GM23248 (cell line): Measurements from ENCODE around the gene NUP93. TPM values are rescaled to one million over a fixed set of nuclear protein-coding genes. Genes with fewer than 3 reads are reported as not detected.
A peak's percentile ranks its signal among the peaks of the same experiment; 100 is the strongest.
"Not testable (repeated sequence)": the region's sequence is repeated elsewhere in the genome, so short reads cannot be mapped to it uniquely, and the experiment has no call there.

Source experiments
- DNase-seq: peaks from one replicate; pipeline ENCODE4 v3.0.0-alpha.2; 2015
- H2AFZ ChIP-seq: fragments of 200-600 bp; sonication (generic); 2 replicates; pipeline ENCODE4 v1.6.1; 2016; ENCODE audit warnings: antibody characterized with exemption
- H3F3A ChIP-seq: fragments of 200-600 bp; sonication (generic); 2 replicates; pipeline ENCODE4 v1.6.1; 2016; ENCODE audit warnings: mild to moderate bottlenecking, antibody characterized with exemption, mixed run types; ENCODE audit not compliant: insufficient read depth
- H3K27ac ChIP-seq: fragments of 200-600 bp; sonication (generic); 2 replicates; pipeline ENCODE4 v1.5.1; 2016; ENCODE audit warnings: mild to moderate bottlenecking
- H3K27me3 ChIP-seq: fragments of 200-600 bp; sonication (generic); replicated peaks from 2 replicates; pipeline ENCODE4 v1.6.1; 2016; ENCODE audit warnings: mild to moderate bottlenecking; ENCODE audit not compliant: insufficient read depth
- H3K36me3 ChIP-seq: fragments of 200-600 bp; sonication (generic); 2 replicates; pipeline ENCODE4 v1.6.1; 2016; ENCODE audit warnings: low read depth, mild to moderate bottlenecking
- H3K4me1 ChIP-seq: fragments of 200-600 bp; sonication (generic); 2 replicates; pipeline ENCODE4 v1.6.1; 2016; ENCODE audit warnings: mild to moderate bottlenecking; ENCODE audit not compliant: insufficient read depth
- H3K4me2 ChIP-seq: fragments of 200-600 bp; sonication (generic); one replicate; pipeline ENCODE4 v1.6.1; 2016; ENCODE audit warnings: mild to moderate bottlenecking; ENCODE audit not compliant: unreplicated experiment
- H3K4me3 ChIP-seq: fragments of 200-600 bp; sonication (generic); 2 replicates; pipeline ENCODE4 v1.5.1; 2016; ENCODE audit warnings: mild to moderate bottlenecking
- H3K79me2 ChIP-seq: fragments of 200-600 bp; sonication (generic); 2 replicates; pipeline ENCODE4 v1.6.1; 2016; ENCODE audit warnings: mild to moderate bottlenecking; ENCODE audit not compliant: insufficient read depth
- H3K9ac ChIP-seq: fragments of 200-600 bp; sonication (generic); 2 replicates; pipeline ENCODE4 v1.6.1; 2016; ENCODE audit warnings: mild to moderate bottlenecking
- H3K9me2 ChIP-seq: fragments of 200-600 bp; sonication (generic); 2 replicates; pipeline ENCODE4 v1.6.1; 2016; ENCODE audit warnings: mixed run types, mild to moderate bottlenecking, moderate library complexity; ENCODE audit not compliant: insufficient read depth
- H3K9me3 ChIP-seq: fragments of 200-600 bp; sonication (generic); one replicate; pipeline ENCODE4 v1.6.1; 2017; ENCODE audit warnings: low read depth
- H4K20me1 ChIP-seq: fragments of 200-600 bp; sonication (generic); 2 replicates; pipeline ENCODE4 v1.6.0; 2016; ENCODE audit not compliant: insufficient read depth
- EZH2 ChIP-seq: fragments of 200-600 bp; sonication (generic); IDR thresholded peaks from 2 replicates; pipeline ENCODE4 v1.6.1; 2018; ENCODE audit warnings: antibody characterized with exemption, mild to moderate bottlenecking; ENCODE audit not compliant: insufficient read depth, poor library complexity, severe bottlenecking
- EZH2phosphoT487 ChIP-seq: fragments of 200-600 bp; sonication (generic); IDR thresholded peaks from 2 replicates; pipeline ENCODE4 v1.6.1; 2018; ENCODE audit warnings: antibody characterized with exemption, moderate library complexity, mild to moderate bottlenecking, low read depth; ENCODE audit not compliant: insufficient read depth
- WGBS, 2 experiments: methylation state at CpG; one replicate each; pipeline ENCODE4 v1.1.6; 2015 to 2017; ENCODE audit warnings: low lambda C conversion rate in 2 of 2, low coverage in 1 of 2; ENCODE audit errors: missing lambda C conversion rate in 2 of 2; 5-methylcytosine and 5-hydroxymethylcytosine counted together
- in situ Hi-C: fragments of 300-500 bp; cut with MboI; formaldehyde crosslinking; loops from 2 replicates; pipeline ENCODE4 v1.15.0; 2020
- polyA plus RNA-seq: library from polyadenylated mRNA; unstranded; fragments of >200 nt; fragmentation: Nextera tagmentation; extraction: Ambion mirVana; gene quantifications from 2 replicates; pipeline ENCODE4 v1.2.1, GENCODE V29; 2016
- total RNA-seq: library from RNA; depleted of rRNA; stranded (reverse); fragments of >200 nt; shearing (Covaris generic); gene quantifications from 2 replicates; pipeline ENCODE4 v1.2.3, GENCODE V29; 2014

NUP93 gene
- total and polyA plus RNA-seq, 2 experiments from 2014 or later, result 47.1 to 51.2 TPM

DNA sequence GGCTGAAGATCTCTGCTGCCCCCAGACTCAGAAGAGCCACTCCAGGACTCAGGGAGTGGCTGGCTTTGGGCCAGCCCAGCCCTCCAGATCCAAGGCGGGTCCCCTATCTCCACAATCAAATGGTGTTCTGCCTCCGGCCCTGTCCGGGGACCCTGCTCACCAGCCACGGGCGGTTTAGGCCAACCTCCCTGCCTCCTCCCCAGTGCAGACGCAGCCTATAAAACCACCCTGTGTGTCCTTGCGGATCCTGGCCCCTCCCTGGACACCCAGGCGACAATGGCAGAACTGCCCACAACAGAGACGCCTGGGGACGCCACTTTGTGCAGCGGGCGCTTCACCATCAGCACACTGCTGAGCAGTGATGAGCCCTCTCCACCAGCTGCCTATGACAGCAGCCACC, 135.0 kb downstream of the NUP93 start, which contains the start of gene SLC12A3:
TSS of gene SLC12A3 (plus strand) at position 248 of the 400 bp plus-strand sequence. CDS start at position 277, 29 bp downstream.
- no peaks in the 10 kb centered on the region for H3K4me1 ChIP-seq
- 78 to 79% methylated on average over 12 of the region's 12 CpGs for WGBS, 2 experiments
- H3K4me3 ChIP-seq, result no peak within 1 kb of the TSS
- H3K27ac ChIP-seq, result no peak within 1 kb of the TSS
- H4K20me1 ChIP-seq, result no peaks in the 10 kb centered on the region
- no peaks in the 10 kb centered on the region for H3K27me3 ChIP-seq
- no peaks in the 10 kb centered on the region for H3K79me2 ChIP-seq
- H3F3A ChIP-seq, result no peaks in the 10 kb centered on the region
- H2AFZ ChIP-seq, result no peak within 1 kb of the TSS
- in situ Hi-C loops, result loop anchor here (10.0 kb wide), 2 partner anchors 90 to 170 kb away; no protein-coding TSS in a partner anchor
- TF ChIP-seq EZH2, result no peak
- TF ChIP-seq EZH2phosphoT487, result no peak
- H3K36me3 ChIP-seq, result no peaks in the 10 kb centered on the region
- no peak for DNase-seq
- no peaks in the 10 kb centered on the region for H3K9me2 ChIP-seq
- H3K4me2 ChIP-seq, result no peak within 1 kb of the TSS
- H3K9me3 ChIP-seq, result no peaks in the 10 kb centered on the region
- no peak within 1 kb of the TSS for H3K9ac ChIP-seq

GRCh38 chr16:56865394-56866062, 135.6 kb downstream of the NUP93 start:
- no peak for DNase-seq
- H3K79me2 ChIP-seq, result no peaks in the 10 kb centered on the region
- in situ Hi-C loops, result loop anchor here (10.0 kb wide), 2 partner anchors 89 to 169 kb away; no protein-coding TSS in a partner anchor
- no peak overlapping the region for H2AFZ ChIP-seq
- no peaks in the 10 kb centered on the region for H3K9me3 ChIP-seq
- no peaks in the 10 kb centered on the region for H3K36me3 ChIP-seq
- H4K20me1 ChIP-seq, result no peaks in the 10 kb centered on the region
- WGBS, 2 experiments, result 92 to 93% methylated on average over 11 to 13 of the region's 13 CpGs
- H3K4me2 ChIP-seq, result no peak overlapping the region
- H3K27me3 ChIP-seq, result no peaks in the 10 kb centered on the region
- TF ChIP-seq EZH2 (no peak), EZH2phosphoT487 (no peak)
- no peaks in the 10 kb centered on the region for H3K4me1 ChIP-seq
- H3K9me2 ChIP-seq, result no peaks in the 10 kb centered on the region
- H3K4me3 ChIP-seq, result no peak overlapping the region
- H3K27ac ChIP-seq, result no peak overlapping the region
- no peak overlapping the region for H3K9ac ChIP-seq
- H3F3A ChIP-seq, result no peaks in the 10 kb centered on the region

GRCh38 chr16:56866955-56867830, 137.3 kb downstream of the NUP93 start:
- Histone ChIP-seq H3K27ac (no peak overlapping the region), H3K27me3 (no peaks in the 10 kb centered on the region), H4K20me1 (no peaks in the 10 kb centered on the region), H3K4me3 (no peak overlapping the region), H3K4me2 (no peak overlapping the region), H3F3A (no peaks in the 10 kb centered on the region), H2AFZ (peak overlapping the region; percentile 67), H3K9me3 (no peaks in the 10 kb centered on the region), H3K36me3 (no peaks in the 10 kb centered on the region), H3K9me2 (no peaks in the 10 kb centered on the region), H3K4me1 (0 out of 2 replicates have a peak, but pooled peaks cover 4% of the 10 kb centered on the region), H3K79me2 (no peaks in the 10 kb centered on the region), H3K9ac (no peak overlapping the region; the same call in 1 of the 2 replicates)
- 38 to 41% methylated on average over 17 to 23 of the region's 23 CpGs for WGBS, 2 experiments
- no peak for TF ChIP-seq EZH2phosphoT487
- TF ChIP-seq EZH2, result no peak
- peak; percentile 80 for DNase-seq
- in situ Hi-C loops, result loop anchor here (10.0 kb wide), 2 partner anchors 88 to 168 kb away; no protein-coding TSS in a partner anchor

- no peak for TF ChIP-seq EZH2
- TF ChIP-seq EZH2phosphoT487, result no peak
- H3K36me3 ChIP-seq, result no peaks in the 10 kb centered on the region
- in situ Hi-C loops, result loop anchor here (10.0 kb wide), 2 partner anchors 87 to 167 kb away; no protein-coding TSS in a partner anchor
- H3K4me2 ChIP-seq, result no peak overlapping the region
- H3K27me3 ChIP-seq, result no peaks in the 10 kb centered on the region
- no peaks in the 10 kb centered on the region for H3K9me2 ChIP-seq
- H3K9ac ChIP-seq, result no peak overlapping the region
- 81 to 82% methylated on average over 9 of the region's 9 CpGs for WGBS, 2 experiments
- H3K9me3 ChIP-seq, result no peaks in the 10 kb centered on the region
- H4K20me1 ChIP-seq, result no peaks in the 10 kb centered on the region
- H3K4me3 ChIP-seq, result no peak overlapping the region
- no peak overlapping the region for H2AFZ ChIP-seq
- 0 out of 2 replicates have a peak, but pooled peaks cover 4% of the 10 kb centered on the region for H3K4me1 ChIP-seq
- DNase-seq, result no peak
- no peaks in the 10 kb centered on the region for H3K79me2 ChIP-seq
- no peak overlapping the region for H3K27ac ChIP-seq
- no peaks in the 10 kb centered on the region for H3F3A ChIP-seq
Observed at GRCh38 chr16:56868175-56868574, 138.2 kb downstream of the NUP93 start.

- H3K27ac ChIP-seq, H3K9me2 ChIP-seq, H3K4me2 ChIP-seq, H3F3A ChIP-seq, H3K27me3 ChIP-seq, H2AFZ ChIP-seq, H3K79me2 ChIP-seq, H4K20me1 ChIP-seq, H3K4me3 ChIP-seq, H3K9ac ChIP-seq, H3K36me3 ChIP-seq, DNase-seq, H3K9me3 ChIP-seq, H3K4me1 ChIP-seq: not testable (repeated sequence)
- in situ Hi-C loops, result loop anchor here (10.0 kb wide), 2 partner anchors 86 to 166 kb away; no protein-coding TSS in a partner anchor
- 88 to 90% methylated on average over 5 of the region's 5 CpGs for WGBS, 2 experiments
Observed at GRCh38 chr16:56868766-56869165, 138.8 kb downstream of the NUP93 start.
